ENCODE results near the gene NPTX1.

Gene NPTX1

DNA sequence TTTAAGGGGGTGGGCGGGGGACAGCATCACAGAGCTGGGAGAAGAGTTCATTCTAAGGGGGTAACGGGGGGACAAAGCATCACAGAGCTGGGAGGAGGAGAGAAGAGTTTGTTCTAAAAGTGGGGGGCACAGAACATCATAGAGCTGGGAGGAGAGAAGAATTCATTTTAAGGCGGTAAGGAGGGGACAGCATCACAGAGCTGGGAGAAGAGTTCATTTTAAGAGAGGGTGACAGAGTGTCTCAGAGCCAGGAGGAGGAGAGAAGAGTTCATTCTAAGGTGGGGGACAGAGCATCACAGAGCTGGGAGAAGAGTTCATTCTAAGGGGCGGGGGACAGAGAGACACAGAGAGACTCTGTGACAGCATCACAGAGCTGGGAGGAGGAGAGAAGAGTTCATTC, 33.6 kb downstream of the NPTX1 start:
- DNase-seq: no peak

- DNase-seq: no peak
These were observed 34.1 kb downstream of the NPTX1 start for GRCh38 chr17:80442323-80442659.

DNA sequence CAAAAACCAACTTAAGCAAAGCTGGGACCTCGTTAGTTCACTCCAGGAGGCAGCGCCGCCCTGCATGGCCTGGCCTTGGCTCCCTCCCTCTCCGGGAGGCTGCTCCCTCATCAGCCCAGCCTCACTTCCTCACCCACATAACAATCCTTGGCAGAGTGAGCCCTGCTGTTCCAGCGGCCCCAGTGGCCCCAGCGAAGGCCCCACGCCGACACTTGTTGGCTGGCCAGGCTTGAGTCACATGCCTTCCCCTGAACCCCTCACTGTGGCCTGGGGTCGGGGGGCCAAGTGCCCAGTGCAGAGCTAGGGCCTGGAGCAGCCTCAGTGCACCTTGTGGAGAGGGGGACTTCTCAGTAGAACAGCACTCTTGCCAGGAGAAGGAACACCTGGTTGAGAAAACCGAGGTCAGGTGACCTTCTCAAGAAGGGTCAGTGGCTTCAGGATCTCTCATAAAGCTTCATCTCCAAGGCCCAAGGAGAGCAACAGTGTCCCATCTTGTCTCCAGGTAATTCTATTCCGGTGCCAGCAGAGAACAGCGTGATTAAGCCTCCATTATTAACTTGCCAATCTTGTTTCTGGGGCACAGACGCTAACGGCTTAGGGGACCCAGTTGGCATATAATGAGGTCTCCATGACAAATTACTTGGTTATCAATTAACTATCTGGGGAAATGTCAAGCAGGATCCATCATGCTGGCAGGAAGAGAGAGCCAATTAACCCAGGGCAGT, 34.6 kb downstream of the NPTX1 start:
- DNase-seq: no peak

GRCh38 chr17:80441133-80441578, 35.3 kb downstream of the NPTX1 start:
- no peak for DNase-seq

DNA sequence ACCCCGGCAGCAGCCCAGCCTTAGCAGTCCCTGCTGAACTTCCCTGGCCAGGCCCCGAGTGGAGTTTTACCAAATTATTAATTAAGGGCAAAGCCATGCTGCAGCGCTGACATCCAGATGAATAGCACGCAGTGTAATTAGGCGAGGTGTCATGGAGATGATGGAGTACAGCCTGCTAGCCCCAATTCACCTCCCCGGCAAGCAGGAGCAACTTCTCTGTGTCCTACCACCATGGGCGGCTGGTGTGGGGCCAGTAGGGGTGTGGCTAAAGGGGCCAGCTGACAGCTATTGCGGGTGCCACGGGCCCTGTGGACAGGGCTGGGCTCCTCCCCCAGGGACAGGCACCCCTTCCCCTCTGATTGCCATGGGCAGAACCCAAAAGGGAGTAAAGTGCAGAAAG, 36.9 kb downstream of the NPTX1 start:
- DNase-seq: no peak

DNA sequence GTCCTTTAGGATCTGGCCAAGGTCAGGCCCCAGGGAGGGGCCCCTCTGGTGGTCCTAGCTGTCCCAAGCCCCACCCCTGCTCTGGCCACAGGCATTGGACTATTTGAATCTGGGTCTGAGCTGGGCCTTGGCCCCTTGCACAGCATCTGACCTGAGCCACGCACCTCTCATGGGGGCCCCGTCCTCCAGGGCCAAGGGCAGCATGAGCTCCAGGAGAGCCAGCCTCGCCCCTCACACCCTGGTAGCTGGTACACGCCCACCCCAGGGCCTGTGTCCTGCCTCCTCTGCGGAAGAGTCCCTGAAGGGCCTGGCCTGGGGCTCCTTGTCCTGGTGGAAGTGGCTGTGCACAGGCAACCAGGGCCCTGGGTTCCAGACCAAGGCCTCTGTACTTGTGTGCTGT, 37.6 kb downstream of the NPTX1 start:
- no peak for DNase-seq

GRCh38 chr17:80437532-80437931, 38.9 kb downstream of the NPTX1 start:
- no peak for DNase-seq

GRCh38 chr17:80433916-80434666, 42.3 kb downstream of the NPTX1 start:
- no peak for DNase-seq

DNA sequence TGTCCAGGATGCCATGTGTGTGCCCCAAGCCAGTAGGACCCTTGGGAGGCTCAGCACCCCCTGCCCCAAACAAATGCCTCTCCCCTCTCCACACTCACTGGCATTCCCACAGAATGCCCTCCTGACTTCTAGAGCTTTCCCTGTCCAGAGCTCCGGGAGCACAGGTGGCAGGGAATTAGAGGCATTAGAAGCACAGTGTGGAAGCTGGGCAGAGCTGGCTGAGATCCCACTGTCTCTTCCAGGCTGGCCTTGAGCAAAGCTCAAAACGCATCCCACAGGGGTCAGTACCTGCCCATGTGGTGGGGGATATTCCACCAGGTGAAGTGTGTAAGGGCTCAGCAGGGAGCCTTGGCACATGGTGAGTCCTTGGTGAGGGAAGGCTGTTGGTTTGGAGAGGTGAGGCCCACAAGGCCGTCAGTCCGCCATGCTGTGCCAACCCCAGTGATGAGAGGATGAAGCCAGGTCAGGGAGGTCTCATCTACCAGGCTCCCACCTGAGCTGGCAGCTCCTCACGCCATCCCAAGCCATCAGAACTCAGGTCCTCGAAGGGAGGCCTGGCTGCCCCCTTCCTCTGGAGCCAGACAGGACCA, 43.4 kb downstream of the NPTX1 start:
- no peak for DNase-seq

DNA sequence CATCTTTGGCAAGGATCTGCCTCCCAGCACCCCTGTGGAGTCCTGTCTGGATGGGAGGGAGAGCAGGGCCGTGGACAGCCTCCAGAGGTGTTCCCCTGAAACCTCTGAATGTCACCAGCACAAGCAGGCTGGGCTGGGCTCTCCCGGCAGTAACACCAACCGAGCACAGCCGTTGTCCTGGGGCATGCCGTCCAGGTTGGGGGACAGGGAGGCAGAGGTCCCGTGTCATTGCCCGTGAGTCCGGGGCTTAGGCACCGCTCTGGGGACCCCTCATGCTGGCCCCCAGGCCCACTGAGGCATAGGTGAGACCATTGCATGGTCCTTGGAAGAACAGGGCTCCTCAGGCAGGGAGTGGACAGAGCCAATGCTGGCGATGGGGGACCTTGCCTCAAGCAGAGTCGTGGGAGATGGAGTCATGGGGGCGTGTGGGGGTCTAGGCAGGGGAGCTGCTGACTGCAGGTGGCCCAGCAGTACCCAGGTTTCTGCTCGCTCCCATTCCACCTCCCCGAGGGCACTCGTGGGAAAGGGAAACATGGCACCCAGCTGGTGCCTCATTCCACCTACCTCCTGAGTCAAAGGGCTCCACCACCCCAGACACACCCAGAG, 44.0 kb downstream of the NPTX1 start:
- DNase-seq: no peak

GRCh38 chr17:80431246-80432195, 44.9 kb downstream of the NPTX1 start:
- no peak for DNase-seq

- DNase-seq: no peak
These were observed 45.8 kb downstream of the NPTX1 start for GRCh38 chr17:80430446-80431245.

GRCh38 chr17:80429356-80430275, 46.8 kb downstream of the NPTX1 start:
- DNase-seq: no peak

- no peak for DNase-seq
These were observed 47.6 kb downstream of the NPTX1 start for GRCh38 chr17:80428796-80429195.

DNA sequence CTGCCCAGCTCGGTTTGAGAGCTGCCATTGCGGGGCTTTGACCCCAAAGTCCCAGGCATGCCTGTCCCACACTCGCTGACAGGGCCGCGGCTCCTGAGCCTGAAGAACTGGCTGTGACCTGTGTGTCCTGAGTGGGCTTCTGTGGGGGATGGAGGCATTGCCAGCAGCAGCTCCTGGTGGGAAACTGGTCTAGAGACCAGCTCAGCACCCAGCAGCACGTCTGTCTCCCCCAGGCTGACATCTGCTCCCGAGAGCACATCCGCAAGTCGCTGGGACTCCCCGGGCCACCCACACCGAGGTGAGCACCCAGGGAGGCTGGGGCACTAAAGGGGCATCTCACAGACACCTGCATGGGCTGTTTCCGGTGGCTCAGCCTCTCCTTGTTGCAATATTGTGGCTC, 48.0 kb downstream of the NPTX1 start:
- no peak for DNase-seq

GRCh38 chr17:80427366-80428282, 48.8 kb downstream of the NPTX1 start:
- DNase-seq: no peak

DNA sequence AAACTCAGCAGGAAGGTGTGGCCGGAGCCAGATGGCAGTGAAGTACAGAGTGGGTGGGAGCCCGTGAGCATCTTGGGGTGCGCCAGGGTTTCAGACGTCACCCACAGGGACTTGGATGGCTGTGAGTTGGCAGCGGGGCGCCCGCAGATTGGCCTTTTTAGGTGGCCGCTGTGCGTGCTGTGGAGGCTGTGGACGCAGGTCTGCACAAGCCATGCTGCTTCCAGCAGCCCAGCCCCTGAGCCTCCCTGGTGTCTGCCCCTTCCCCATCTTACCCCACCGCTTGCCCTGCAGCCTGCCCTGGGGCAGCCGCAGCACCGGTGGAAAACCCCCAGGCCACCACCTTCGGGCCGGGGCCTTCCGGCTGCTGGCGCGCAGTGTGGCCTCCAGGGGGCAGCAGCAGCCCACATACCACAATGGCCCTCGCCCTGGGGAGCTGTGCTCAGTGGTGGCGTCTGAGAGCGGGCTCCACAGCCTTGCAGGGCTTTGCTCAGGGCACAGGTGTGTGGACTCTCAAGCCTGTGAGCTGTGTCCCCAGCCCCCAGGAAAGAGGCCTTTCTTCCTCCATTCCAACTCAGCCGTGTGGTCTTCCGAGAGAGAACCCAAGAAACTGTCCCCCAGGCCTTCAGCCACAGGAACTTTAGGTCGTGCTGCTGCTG, 49.6 kb downstream of the NPTX1 start:
- DNase-seq: peak; percentile 88

- DNase-seq: no peak
These were observed 50.5 kb downstream of the NPTX1 start for GRCh38 chr17:80425835-80426426.
